MM.1S (cell line): ENCODE measurements around the gene CD1D.
"Not testable (repeated sequence)": the region's sequence is repeated elsewhere in the genome, so short reads cannot be mapped to it uniquely, and the experiment has no call there.

Experiments
- DNase-seq: peaks from one replicate; pipeline ENCODE4 v3.0.0-alpha.2; 2015
- H2AFZ ChIP-seq: fragments of 300-600 bp; sonication (generic); 2 replicates; pipeline ENCODE4 v1.6.0; 2016; ENCODE audit warnings: antibody characterized with exemption, low read length
- H3F3A ChIP-seq: fragments of 300-600 bp; sonication (generic); 2 replicates; pipeline ENCODE4 v1.6.1; 2016; ENCODE audit warnings: mild to moderate bottlenecking, antibody characterized with exemption, low read length, moderate library complexity, mixed read lengths; ENCODE audit not compliant: insufficient read depth
- H3K27ac ChIP-seq: fragments of 300-600 bp; sonication (generic); 2 replicates; pipeline ENCODE4 v1.5.1; 2016; ENCODE audit warnings: mild to moderate bottlenecking, low read length
- H3K27me3 ChIP-seq: fragments of 300-600 bp; sonication (generic); replicated peaks from 2 replicates; pipeline ENCODE4 v1.6.0; 2016; ENCODE audit warnings: low read length; ENCODE audit not compliant: insufficient read depth
- H3K36me3 ChIP-seq: fragments of 300-600 bp; sonication (generic); replicated peaks from 2 replicates; pipeline ENCODE4 v1.6.1; 2016; ENCODE audit warnings: mild to moderate bottlenecking, low read length, mixed read lengths; ENCODE audit not compliant: insufficient read depth
- H3K4me1 ChIP-seq: fragments of 300-600 bp; sonication (generic); 2 replicates; pipeline ENCODE4 v1.6.1; 2016; ENCODE audit warnings: low read length, mixed read lengths
- H3K4me2 ChIP-seq: fragments of 300-600 bp; sonication (generic); 2 replicates; pipeline ENCODE4 v1.6.0; 2016; ENCODE audit warnings: low read depth, low read length
- H3K4me3 ChIP-seq: fragments of 300-600 bp; sonication (generic); 2 replicates; pipeline ENCODE4 v1.5.1; 2016; ENCODE audit warnings: low read length, mixed read lengths
- H3K79me2 ChIP-seq: fragments of 300-600 bp; sonication (generic); 2 replicates; pipeline ENCODE4 v1.6.1; 2016; ENCODE audit warnings: mixed run types, low read length, mixed read lengths
- H3K9ac ChIP-seq: fragments of 300-600 bp; sonication (generic); 2 replicates; pipeline ENCODE4 v1.6.1; 2016; ENCODE audit warnings: low read length, mixed read lengths
- H3K9me2 ChIP-seq: fragments of 300-600 bp; sonication (generic); replicated peaks from 2 replicates; pipeline ENCODE4 v1.6.1; 2016; ENCODE audit warnings: mild to moderate bottlenecking, low read length, mixed read lengths; ENCODE audit not compliant: insufficient read depth
- H3K9me3 ChIP-seq: fragments of 300-600 bp; sonication (generic); replicated peaks from 2 replicates; pipeline ENCODE4 v1.6.1; 2016; ENCODE audit warnings: mild to moderate bottlenecking, low read length, mixed read lengths; ENCODE audit not compliant: insufficient read depth
- H4K20me1 ChIP-seq: fragments of 300-600 bp; sonication (generic); 2 replicates; pipeline ENCODE4 v1.6.1; 2016; ENCODE audit warnings: mild to moderate bottlenecking, low read length, moderate library complexity, mixed read lengths; ENCODE audit not compliant: insufficient read depth
- CTCF ChIP-seq: fragments of 300-600 bp; sonication (generic); IDR thresholded peaks from 2 replicates; pipeline ENCODE4 v1.5.1; 2016; ENCODE audit warnings: antibody characterized with exemption, low read length, mixed read lengths
- EZH2 ChIP-seq: fragments of 300-600 bp; sonication (generic); optimal IDR thresholded peaks from 2 replicates; pipeline ENCODE3; 2017; ENCODE audit warnings: low read depth, mild to moderate bottlenecking, antibody characterized with exemption, low read length, mixed read lengths
- EZH2phosphoT487 ChIP-seq: fragments of 300-600 bp; sonication (generic); IDR thresholded peaks from 2 replicates; pipeline ENCODE4 v1.6.1; 2018; ENCODE audit warnings: antibody characterized with exemption, low read length

Gene CD1D

GRCh38 chr1:158204458-158204827, 23.7 kb downstream of the CD1D start:
- H3K4me1 ChIP-seq, result no peaks in the 10 kb centered on the region
- H4K20me1 ChIP-seq, result no peaks in the 10 kb centered on the region
- H3K27ac ChIP-seq, result no peak overlapping the region
- no peaks in the 10 kb centered on the region for H3K79me2 ChIP-seq
- H3K9me2 ChIP-seq, result no peaks in the 10 kb centered on the region
- H3K36me3 ChIP-seq, result no peaks in the 10 kb centered on the region
- no peak for TF ChIP-seq EZH2phosphoT487
- no peak for TF ChIP-seq EZH2
- TF ChIP-seq CTCF, result no peak
- H3K9ac ChIP-seq, result no peak overlapping the region
- H3K9me3 ChIP-seq, result no peaks in the 10 kb centered on the region
- no peak overlapping the region for H3K4me3 ChIP-seq
- peaks cover 10% of the 10 kb centered on the region; the same call in 1 of the 2 replicates for H3K27me3 ChIP-seq
- H3K4me2 ChIP-seq, result no peak overlapping the region
- no peak for DNase-seq
- no peaks in the 10 kb centered on the region for H3F3A ChIP-seq
- no peak overlapping the region for H2AFZ ChIP-seq

GRCh38 chr1:158208586-158209116, 28.0 kb downstream of the CD1D start:
- H3K27me3 ChIP-seq, result 0 out of 2 replicates have a peak, but pooled peaks cover 3% of the 10 kb centered on the region
- H3K9me2 ChIP-seq, result no peaks in the 10 kb centered on the region
- H2AFZ ChIP-seq, result no peak overlapping the region
- TF ChIP-seq CTCF (no peak), EZH2phosphoT487 (no peak), EZH2 (no peak)
- no peak overlapping the region for H3K4me3 ChIP-seq
- no peaks in the 10 kb centered on the region for H3K9me3 ChIP-seq
- H3K27ac ChIP-seq, result no peak overlapping the region
- H3K9ac ChIP-seq, result no peak overlapping the region
- no peaks in the 10 kb centered on the region for H3F3A ChIP-seq
- H3K4me2 ChIP-seq, result no peak overlapping the region
- H3K79me2 ChIP-seq, result no peaks in the 10 kb centered on the region
- H3K36me3 ChIP-seq, result no peaks in the 10 kb centered on the region
- H3K4me1 ChIP-seq, result no peaks in the 10 kb centered on the region
- no peaks in the 10 kb centered on the region for H4K20me1 ChIP-seq
- DNase-seq, result no peak

GRCh38 chr1:158212320-158212719, 31.6 kb downstream of the CD1D start:
- Histone ChIP-seq H3K9me3 (no peaks in the 10 kb centered on the region), H3K9me2 (no peaks in the 10 kb centered on the region), H3K27me3 (no peaks in the 10 kb centered on the region), H3K4me1 (no peaks in the 10 kb centered on the region), H3K4me2 (no peak overlapping the region), H2AFZ (no peak overlapping the region), H3K9ac (no peak overlapping the region), H3K27ac (no peak overlapping the region), H4K20me1 (no peaks in the 10 kb centered on the region), H3K79me2 (no peaks in the 10 kb centered on the region), H3K4me3 (no peak overlapping the region), H3K36me3 (no peaks in the 10 kb centered on the region), H3F3A (no peaks in the 10 kb centered on the region)
- no peak for DNase-seq
- TF ChIP-seq EZH2 (no peak), CTCF (no peak), EZH2phosphoT487 (no peak)

GRCh38 chr1:158223445-158223844, 42.8 kb downstream of the CD1D start:
- not testable (repeated sequence) for H3K9me3 ChIP-seq, H3K4me3 ChIP-seq, H3K36me3 ChIP-seq, H3F3A ChIP-seq, H3K9ac ChIP-seq, H2AFZ ChIP-seq, H3K9me2 ChIP-seq, DNase-seq, H3K4me1 ChIP-seq, H3K4me2 ChIP-seq, H3K27me3 ChIP-seq, H3K27ac ChIP-seq, H4K20me1 ChIP-seq, H3K79me2 ChIP-seq
